ENCODE data around the gene HUS1. TPM values are rescaled to one million over a fixed set of nuclear protein-coding genes. Genes with fewer than 3 reads are reported as not detected.
"Not testable (repeated sequence)": the region's sequence is repeated elsewhere in the genome, so short reads cannot be mapped to it uniquely, and the experiment has no call there.

The HUS1 gene
- total RNA-seq, 1 donor from 2014 or later, result 15.4 TPM

- ATAC-seq, result no peak
- DNase-seq (ENCODE audit: low spot score), result no peak
Measured at GRCh38 chr7:47932466-47933037, 46.9 kb downstream of the HUS1 start.

- ATAC-seq (no peak), DNase-seq (ENCODE audit: low spot score) (no peak)
Measured at GRCh38 chr7:47932016-47932415, 47.4 kb downstream of the HUS1 start.

- ATAC-seq, result no peak
- DNase-seq (ENCODE audit: low spot score), result no peak
Measured at GRCh38 chr7:47931005-47932004, 48.1 kb downstream of the HUS1 start.

- no peak for ATAC-seq
- DNase-seq (ENCODE audit: low spot score), result no peak
Measured at GRCh38 chr7:47924266-47924665, 55.1 kb downstream of the HUS1 start.

GRCh38 chr7:47923081-47923875 lies 56.1 kb downstream of the HUS1 start:
- ATAC-seq; DNase-seq (ENCODE audit: low spot score): not testable (repeated sequence)

GRCh38 chr7:47916514-47916913 lies 62.9 kb downstream of the HUS1 start:
- not testable (repeated sequence) for DNase-seq (ENCODE audit: low spot score); ATAC-seq

GRCh38 chr7:47915616-47915976 lies 63.8 kb downstream of the HUS1 start:
- no peak for ATAC-seq
- no peak for DNase-seq (ENCODE audit: low spot score)

GRCh38 chr7:47914717-47915615 lies 64.4 kb downstream of the HUS1 start:
- ATAC-seq (no peak), DNase-seq (ENCODE audit: low spot score) (no peak)

Other genes starting within 250 kb of the HUS1 start
- 0.45 TPM for gene PKD1L1, start 31.1 kb downstream of the HUS1 start, total RNA-seq
- gene SUN3, start 49.5 kb upstream of the HUS1 start, total RNA-seq, result not detected
- gene C7orf57, start 55.9 kb upstream of the HUS1 start, total RNA-seq, result not detected
- gene UPP1, start 109.7 kb upstream of the HUS1 start, total RNA-seq, result 8.1 TPM
- 1.0 TPM for gene ABCA13, start 191.8 kb upstream of the HUS1 start, total RNA-seq

Data from left lobe of liver (tissue), 2 donors.